22Rv1 (cell line): ENCODE data around the gene UNC45B.
"Not testable (repeated sequence)": the region's sequence is repeated elsewhere in the genome, so short reads cannot be mapped to it uniquely, and the experiment has no call there.

ENCODE experiments used
- H3K27ac ChIP-seq: fragments of 450-650 bp; 2 replicates; pipeline ENCODE4 v1.5.1; 2017
- CTCF ChIP-seq: fragments of 450-650 bp; IDR thresholded peaks from 2 replicates; pipeline ENCODE4 v1.5.1; 2017; ENCODE audit warnings: mild to moderate bottlenecking
- ZFX ChIP-seq: fragments of 450-650 bp; IDR thresholded peaks from 2 replicates; pipeline ENCODE4 v1.6.1; 2017; ENCODE audit warnings: antibody characterized with exemption, borderline replicate concordance

Gene UNC45B

GRCh38 chr17:35147375-35147905 lies at the start of gene UNC45B:
Gene UNC45B, plus strand, starts transcription at chr17:35147817. Its CDS starts 447 bp downstream, at chr17:35148264.
- no peak within 1 kb of the TSS for H3K27ac ChIP-seq
- TF ChIP-seq CTCF: no peak
- TF ChIP-seq ZFX: no peak

- TF ChIP-seq ZFX: no peak
- no peak for TF ChIP-seq CTCF
- H3K27ac ChIP-seq: no peak overlapping the region
Measured at GRCh38 chr17:35099908-35100307, 47.7 kb upstream of the UNC45B start.

- no peak overlapping the region for H3K27ac ChIP-seq
Measured at GRCh38 chr17:35101036-35101435, 46.6 kb upstream of the UNC45B start.

GRCh38 chr17:35101725-35102124 lies 45.9 kb upstream of the UNC45B start:
- H3K27ac ChIP-seq: no peak overlapping the region
- TF ChIP-seq ZFX: no peak
- no peak for TF ChIP-seq CTCF

More at GRCh38 chr17:35101036-35101435, 46.6 kb upstream of the UNC45B start:
- TF ChIP-seq ZFX (no peak), CTCF (no peak)

GRCh38 chr17:35103271-35103670 lies 44.3 kb upstream of the UNC45B start:
- TF ChIP-seq ZFX (no peak), CTCF (no peak)

GRCh38 chr17:35104844-35105450 lies 42.7 kb upstream of the UNC45B start:
- no peak overlapping the region for H3K27ac ChIP-seq
- TF ChIP-seq ZFX: no peak
- TF ChIP-seq CTCF: no peak

More at GRCh38 chr17:35103271-35103670, 44.3 kb upstream of the UNC45B start:
- H3K27ac ChIP-seq: no peak overlapping the region

GRCh38 chr17:35110791-35111190 lies 36.8 kb upstream of the UNC45B start:
- H3K27ac ChIP-seq: not testable (repeated sequence)

GRCh38 chr17:35116845-35117244 lies 30.8 kb upstream of the UNC45B start:
- H3K27ac ChIP-seq: no peak overlapping the region
- no peak for TF ChIP-seq ZFX
